Measurements from ENCODE around the gene TPM1. TPM values are rescaled to one million over a fixed set of nuclear protein-coding genes. Genes with fewer than 3 reads are reported as not detected.
A peak's percentile ranks its signal among the peaks of the same experiment; 100 is the strongest.

The TPM1 gene
- total and polyA plus RNA-seq, 2 of the 4 experiments (the other 2 are of a cell fraction) = 661 to 1,623 TPM

GRCh38 chr15:63083541-63083940 lies 41.0 kb downstream of the TPM1 start:
- H2AFZ ChIP-seq (replicated peaks; ENCODE audit: low read length, poor library complexity) = no peak overlapping the region
- no peak overlapping the region for H2BK5ac ChIP-seq (ENCODE audit: low read depth, low read length, poor library complexity, severe bottlenecking)
- H2AK9ac ChIP-seq (replicated peaks; ENCODE audit: low read depth, low read length, poor library complexity) = no peak overlapping the region
- DNase-seq = no peak
- no peak overlapping the region for H3K4me3 ChIP-seq (ENCODE audit: insufficient read depth, low read depth, low read length)
- no peak for ATAC-seq (ENCODE audit: low read depth)
- no peak overlapping the region for H4K5ac ChIP-seq (ENCODE audit: low read depth, low read length)
- H3K27ac ChIP-seq (ENCODE audit: insufficient read depth, low read length) = no peak overlapping the region
- H4K8ac ChIP-seq (ENCODE audit: low read depth in 2 of 2, low read length in 2 of 2) = no peak overlapping the region
- POLR2A ChIA-PET (ENCODE audit: unreplicated experiment) = no interaction called here
- no peaks in the 10 kb centered on the region for H4K20me1 ChIP-seq (ENCODE audit: insufficient read depth, low read length)
- 0 out of 2 replicates have a peak overlapping the region, but pooled peaks have one; percentile 6 for H2BK120ac ChIP-seq (ENCODE audit: low read depth, low read length)
- no peaks in the 10 kb centered on the region for H3K9me3 ChIP-seq (ENCODE audit: control insufficient read depth, insufficient read depth, low read length)
- CTCF ChIA-PET = no interaction called here
- WGBS, 2 experiments (ENCODE audit: extremely low coverage in 2 of 2, insufficient read length in 1 of 2) = 100% methylated on average over 1 of the region's 11 CpGs; no CpG with 5 or more reads in 1 of the 2 experiments
- peaks cover 27% of the 10 kb centered on the region for H3K4me1 ChIP-seq (ENCODE audit: control insufficient read depth, insufficient read depth, low read length)
- H3K27me3 ChIP-seq (ENCODE audit: control insufficient read depth, insufficient read depth, low read length) = no peaks in the 10 kb centered on the region
- H3K18ac ChIP-seq (ENCODE audit: low read depth, low read length) = no peak overlapping the region
- no peak overlapping the region for H3K4ac ChIP-seq (ENCODE audit: low read depth, low read length)
- TF ChIP-seq NFE2L2 (IDR thresholded peaks at IDR 0.05; ENCODE audit: low read depth, low read length) (no peak), CEBPB (IDR thresholded peaks at IDR 0.05; ENCODE audit: low read depth, low read length) (no peak), FOS (IDR thresholded peaks at IDR 0.05; ENCODE audit: low read depth, low read length) (no peak), RAD21 (IDR thresholded peaks at IDR 0.05; ENCODE audit: low read length) (no peak), RCOR1 (IDR thresholded peaks at IDR 0.05; ENCODE audit: insufficient replicate concordance, low read length) (no peak), SMC3 (IDR thresholded peaks at IDR 0.05; ENCODE audit: low read depth, low read length) (no peak), BHLHE40 (IDR thresholded peaks at IDR 0.05; ENCODE audit: low read depth, low read length) (no peak), MAFK (IDR thresholded peaks at IDR 0.05; ENCODE audit: low read depth, low read length) (no peak), USF2 (IDR thresholded peaks at IDR 0.05; ENCODE audit: low read depth, low read length) (no peak), MAZ (IDR thresholded peaks at IDR 0.05; ENCODE audit: borderline replicate concordance, low read depth, low read length) (no peak)
- TF ChIP-seq, protein P1, sequence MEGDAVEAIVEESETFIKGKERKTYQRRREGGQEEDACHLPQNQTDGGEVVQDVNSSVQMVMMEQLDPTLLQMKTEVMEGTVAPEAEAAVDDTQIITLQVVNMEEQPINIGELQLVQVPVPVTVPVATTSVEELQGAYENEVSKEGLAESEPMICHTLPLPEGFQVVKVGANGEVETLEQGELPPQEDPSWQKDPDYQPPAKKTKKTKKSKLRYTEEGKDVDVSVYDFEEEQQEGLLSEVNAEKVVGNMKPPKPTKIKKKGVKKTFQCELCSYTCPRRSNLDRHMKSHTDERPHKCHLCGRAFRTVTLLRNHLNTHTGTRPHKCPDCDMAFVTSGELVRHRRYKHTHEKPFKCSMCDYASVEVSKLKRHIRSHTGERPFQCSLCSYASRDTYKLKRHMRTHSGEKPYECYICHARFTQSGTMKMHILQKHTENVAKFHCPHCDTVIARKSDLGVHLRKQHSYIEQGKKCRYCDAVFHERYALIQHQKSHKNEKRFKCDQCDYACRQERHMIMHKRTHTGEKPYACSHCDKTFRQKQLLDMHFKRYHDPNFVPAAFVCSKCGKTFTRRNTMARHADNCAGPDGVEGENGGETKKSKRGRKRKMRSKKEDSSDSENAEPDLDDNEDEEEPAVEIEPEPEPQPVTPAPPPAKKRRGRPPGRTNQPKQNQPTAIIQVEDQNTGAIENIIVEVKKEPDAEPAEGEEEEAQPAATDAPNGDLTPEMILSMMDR (conservative IDR thresholded peaks at IDR 0.05; ENCODE audit: low read depth, low read length) = no peak
- no peak overlapping the region for H3K56ac ChIP-seq (ENCODE audit: extremely low read depth, insufficient read depth, low read length)
- intact Hi-C loops (cut with micrococcal nuclease) = no loop called here
- H3K9me1 ChIP-seq (ENCODE audit: insufficient read depth, low read length) = peaks cover 14% of the 10 kb centered on the region
- no peak overlapping the region for H3K23ac ChIP-seq (ENCODE audit: low read depth, low read length)
- peak overlapping the region; percentile 56; the same call in 1 of the 2 replicates for H2AK5ac ChIP-seq (ENCODE audit: low read depth, low read length)
- H2BK15ac ChIP-seq (ENCODE audit: low read depth, low read length) = no peak overlapping the region
- dilution Hi-C loops (cut with HindIII; ENCODE audit: low sequenced_read_pairs, unreplicated experiment) = no loop called here
- no peak overlapping the region for H3K9ac ChIP-seq (ENCODE audit: low read depth, low read length)
- in situ Hi-C loops (cut with MboI; ENCODE audit: low sequenced_read_pairs) = no loop called here
- no TSS peak for BruUV-seq (replicated peaks)
- H3K36me3 ChIP-seq (ENCODE audit: control insufficient read depth, insufficient read depth, low read length) = no peaks in the 10 kb centered on the region
- H2BK20ac ChIP-seq (ENCODE audit: low read depth, low read length) = peak overlapping the region; percentile 14; the same call in 1 of the 2 replicates
- H3K14ac ChIP-seq (replicated peaks; ENCODE audit: low read depth, low read length) = no peak overlapping the region
- H3K4me2 ChIP-seq (ENCODE audit: low read depth, low read length) = no peak overlapping the region
- no peak overlapping the region for H4K91ac ChIP-seq (ENCODE audit: insufficient read depth, low read depth, low read length)
- peaks cover 0 to under 1% of the 10 kb centered on the region in 2 experiments; a peak in 1 of 4 replicates for H3K79me1 ChIP-seq (ENCODE audit: low read depth in 1 of 2, low read length in 2 of 2)
